Stimulated activated CD4-positive, alpha-beta T cell treated with anti-CD3 and anti-CD28 coated beads, Interleukin-12 subunit alpha, Interleukin-12 subunit beta, amount 100 ng/mL, for 4 hours (primary cell): ENCODE data around the gene NTRK3.
"Not testable (repeated sequence)": the region's sequence is repeated elsewhere in the genome, so short reads cannot be mapped to it uniquely, and the experiment has no call there.

Experiments
- DNase-seq: peaks from one replicate; pipeline ENCODE4 v3.0.0-alpha.2; 2020

The NTRK3 gene

GRCh38 chr15:88115486-88116152 lies 140.9 kb downstream of the NTRK3 start:
- DNase-seq: no peak

- no peak for DNase-seq
These were observed 142.8 kb downstream of the NTRK3 start for GRCh38 chr15:88113613-88114308.

DNA sequence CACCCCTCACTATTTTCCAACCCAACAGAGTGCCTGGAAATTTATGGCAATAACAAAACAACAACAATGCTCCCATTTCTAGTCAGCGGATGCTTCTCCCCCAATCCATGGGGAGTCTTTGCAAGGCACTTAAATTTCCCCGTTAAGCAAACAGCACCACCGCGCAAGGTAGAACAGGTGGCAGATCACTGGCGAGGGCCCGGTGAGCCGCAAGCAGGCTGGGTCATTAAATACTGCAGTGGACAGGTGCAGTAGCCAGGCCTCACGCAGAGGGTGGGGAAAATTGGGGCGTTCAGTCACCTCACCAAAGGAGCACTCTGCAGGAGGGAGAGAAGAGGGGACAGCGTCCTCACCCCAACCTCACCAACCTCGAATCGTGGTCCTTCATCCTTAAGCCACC lies 147.5 kb downstream of the NTRK3 start:
- DNase-seq: no peak

GRCh38 chr15:88108477-88108876 lies 148.1 kb downstream of the NTRK3 start:
- DNase-seq: no peak

- no peak for DNase-seq
These were observed 150.5 kb downstream of the NTRK3 start for GRCh38 chr15:88106074-88106473.

DNA sequence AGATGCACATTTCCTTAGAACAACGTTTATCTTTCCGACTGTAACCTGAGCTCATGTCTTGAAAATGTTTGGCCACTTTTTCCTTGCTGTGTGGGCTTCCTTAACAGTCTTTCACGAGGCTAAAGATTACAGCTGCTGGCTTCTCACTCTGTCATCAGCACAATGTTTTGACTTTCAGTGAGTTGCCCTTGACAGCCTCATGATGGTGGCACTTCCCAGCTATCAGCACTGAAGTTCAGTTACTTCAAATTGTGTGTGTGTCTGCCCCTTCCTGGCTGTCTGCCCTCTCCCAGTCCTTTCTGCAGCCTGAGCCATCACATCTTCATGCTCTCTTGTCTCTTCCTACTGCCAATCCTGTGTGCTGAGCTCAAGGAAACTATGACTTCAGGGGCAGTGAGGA lies 152.2 kb downstream of the NTRK3 start:
- DNase-seq: no peak

DNA sequence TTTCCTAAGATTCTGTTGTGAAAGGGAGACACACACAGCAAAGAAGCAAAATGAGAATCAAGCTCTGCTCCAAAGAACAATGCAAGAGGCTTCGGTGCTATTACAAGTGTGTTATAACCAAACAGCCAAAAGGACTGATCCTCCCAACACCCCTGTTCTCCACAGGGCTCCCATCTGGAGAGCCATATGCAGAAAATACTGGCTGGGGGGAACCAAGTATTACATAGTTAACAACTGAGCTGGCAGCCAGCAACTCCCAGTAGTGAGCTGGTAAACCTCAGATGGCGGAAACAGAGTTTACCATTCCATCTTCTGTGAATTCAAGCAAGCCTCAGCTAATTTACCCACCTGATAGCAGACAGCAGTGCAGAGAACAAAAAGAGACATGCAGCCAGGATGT lies 156.4 kb downstream of the NTRK3 start:
- DNase-seq: no peak

- DNase-seq: no peak
These were observed 158.2 kb downstream of the NTRK3 start for GRCh38 chr15:88098361-88098760.

GRCh38 chr15:88091444-88092016 lies 165.0 kb downstream of the NTRK3 start:
- no peak for DNase-seq

DNA sequence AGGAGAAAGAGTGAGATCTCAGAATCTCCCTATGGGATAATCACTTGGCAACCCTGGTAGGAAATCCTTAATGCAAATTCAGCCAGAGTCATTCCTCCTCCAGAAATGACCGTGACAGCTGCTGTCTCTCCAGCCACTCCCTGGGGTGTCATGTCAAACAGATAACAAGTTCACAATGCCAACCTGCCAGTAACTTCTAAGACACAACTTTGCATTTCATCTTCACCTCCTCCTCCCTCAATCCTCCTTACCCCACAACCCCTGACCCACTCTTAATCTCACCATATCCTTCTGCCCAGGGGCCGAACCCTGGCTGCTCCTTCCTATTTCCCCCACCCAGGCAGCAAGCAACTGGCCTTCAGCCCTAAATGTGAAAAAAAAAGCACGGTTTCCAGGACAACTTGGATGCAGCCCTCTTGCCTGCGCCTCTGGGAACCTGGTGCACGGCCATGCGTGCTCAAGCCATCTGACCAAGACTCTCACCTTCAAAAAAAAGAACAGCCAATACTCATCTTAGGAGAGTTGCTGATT lies 166.0 kb downstream of the NTRK3 start:
- no peak for DNase-seq

DNA sequence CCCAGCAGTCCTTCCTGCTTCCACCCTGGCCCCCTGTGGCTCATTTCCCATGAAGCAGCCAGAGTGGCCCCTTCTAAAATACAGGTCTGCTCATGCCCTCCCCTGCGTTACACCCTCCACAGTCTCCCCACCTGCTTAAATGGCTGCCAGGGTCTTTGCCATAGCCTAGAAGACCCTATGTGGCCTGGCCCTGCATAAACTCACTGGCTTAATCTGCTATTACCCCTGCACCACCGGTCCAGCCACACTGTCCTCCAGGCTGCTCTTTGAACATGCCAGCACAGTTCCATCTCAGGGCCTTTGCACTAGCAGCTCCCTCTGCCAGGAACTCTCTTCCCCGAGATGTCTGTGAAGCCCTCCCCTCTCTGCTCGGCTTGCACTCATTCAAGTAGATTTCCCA lies 166.8 kb downstream of the NTRK3 start:
- DNase-seq: no peak

- DNase-seq: no peak
These were observed 167.4 kb downstream of the NTRK3 start for GRCh38 chr15:88089024-88089620.

- DNase-seq: no peak
These were observed 172.5 kb downstream of the NTRK3 start for GRCh38 chr15:88083811-88084760.

- no peak for DNase-seq
These were observed 175.9 kb downstream of the NTRK3 start for GRCh38 chr15:88080616-88081015.

DNA sequence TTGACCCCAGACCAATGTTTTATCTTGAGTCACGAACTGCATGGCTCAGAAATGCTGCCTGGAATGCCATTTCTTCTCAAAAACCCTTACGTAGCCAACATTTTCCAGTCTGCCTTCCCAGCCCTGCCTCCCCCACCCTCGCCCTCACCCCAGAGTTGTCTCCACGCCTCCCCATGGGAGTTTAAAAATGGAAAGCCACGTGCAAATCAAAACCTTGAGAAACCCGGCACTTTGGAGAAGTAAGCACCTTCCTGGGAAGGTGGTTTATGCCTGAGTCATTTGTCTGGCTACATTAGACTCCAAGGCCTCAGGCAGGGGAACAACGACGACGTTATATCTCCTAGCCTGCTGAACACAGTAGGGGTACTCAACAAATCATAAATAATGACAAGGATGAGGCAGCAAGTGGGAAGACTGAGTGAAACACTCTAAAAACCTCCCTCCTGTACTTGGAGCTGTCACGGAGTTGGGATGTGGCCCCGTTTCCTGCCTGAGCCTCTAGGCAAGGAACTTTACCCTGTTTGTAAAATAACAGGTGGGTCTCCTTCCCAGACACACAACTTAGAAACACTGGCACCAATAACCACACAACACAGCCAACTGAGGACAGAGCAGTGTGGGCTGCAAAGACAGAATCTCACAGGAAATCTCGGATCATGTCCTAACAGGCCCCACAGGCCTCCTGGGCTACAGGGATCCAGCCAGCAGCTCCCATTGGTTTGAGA lies 179.1 kb downstream of the NTRK3 start:
- no peak for DNase-seq

- no peak for DNase-seq
These were observed 180.2 kb downstream of the NTRK3 start for GRCh38 chr15:88076328-88076727.

DNA sequence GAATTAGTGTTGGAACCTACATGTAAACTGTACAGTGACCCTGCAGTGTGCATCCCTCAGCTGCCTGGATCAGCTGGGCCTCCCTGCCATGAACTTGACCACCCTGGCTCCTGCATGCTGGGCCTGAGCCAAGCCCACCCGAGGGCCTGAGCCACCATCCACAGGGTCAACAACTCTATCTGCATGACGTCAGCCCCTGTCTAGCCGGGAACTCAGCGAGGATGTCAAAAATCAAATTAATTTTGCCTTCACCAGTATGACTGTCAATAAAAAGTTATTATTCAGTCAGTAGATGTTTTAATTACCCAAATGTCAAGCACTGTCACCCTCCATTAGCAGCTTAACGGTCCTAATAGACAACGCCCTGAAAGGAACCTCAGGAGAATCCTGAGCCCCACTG lies 181.4 kb downstream of the NTRK3 start:
- no peak for DNase-seq

DNA sequence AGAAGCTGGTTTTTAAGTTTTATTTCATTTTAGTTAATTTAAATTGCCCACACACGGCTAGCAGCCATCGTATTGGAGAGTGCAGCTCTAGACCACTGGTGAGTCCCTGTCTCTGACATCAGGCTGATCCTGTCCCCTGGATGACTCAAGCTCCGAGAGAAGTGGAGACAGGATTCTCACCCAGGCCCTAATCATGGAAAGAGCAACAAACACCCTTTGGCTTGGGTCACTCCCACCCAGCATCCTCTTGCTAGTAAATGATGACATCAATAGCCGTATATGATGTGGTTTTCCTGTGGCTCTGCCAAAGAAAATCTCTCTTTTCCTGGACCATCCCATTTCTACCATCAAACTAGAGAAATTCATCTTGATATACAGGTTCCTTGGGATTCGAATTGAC lies 182.2 kb downstream of the NTRK3 start:
- DNase-seq: no peak

DNA sequence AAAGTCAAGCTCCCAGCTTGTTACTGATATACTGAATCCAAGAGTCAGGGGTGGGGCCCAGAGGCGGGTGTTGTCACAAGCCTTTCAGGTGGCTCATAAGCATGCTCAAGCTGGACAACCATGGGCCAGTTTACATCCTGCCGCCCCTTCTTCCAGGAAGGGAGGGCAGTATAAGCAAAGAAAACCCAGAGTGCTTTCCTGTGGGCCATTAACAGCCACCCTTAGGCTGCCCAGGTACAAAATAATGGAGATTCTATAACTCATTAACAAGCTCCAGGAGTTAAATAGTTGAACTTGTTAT lies 183.2 kb downstream of the NTRK3 start:
- DNase-seq: no peak

DNA sequence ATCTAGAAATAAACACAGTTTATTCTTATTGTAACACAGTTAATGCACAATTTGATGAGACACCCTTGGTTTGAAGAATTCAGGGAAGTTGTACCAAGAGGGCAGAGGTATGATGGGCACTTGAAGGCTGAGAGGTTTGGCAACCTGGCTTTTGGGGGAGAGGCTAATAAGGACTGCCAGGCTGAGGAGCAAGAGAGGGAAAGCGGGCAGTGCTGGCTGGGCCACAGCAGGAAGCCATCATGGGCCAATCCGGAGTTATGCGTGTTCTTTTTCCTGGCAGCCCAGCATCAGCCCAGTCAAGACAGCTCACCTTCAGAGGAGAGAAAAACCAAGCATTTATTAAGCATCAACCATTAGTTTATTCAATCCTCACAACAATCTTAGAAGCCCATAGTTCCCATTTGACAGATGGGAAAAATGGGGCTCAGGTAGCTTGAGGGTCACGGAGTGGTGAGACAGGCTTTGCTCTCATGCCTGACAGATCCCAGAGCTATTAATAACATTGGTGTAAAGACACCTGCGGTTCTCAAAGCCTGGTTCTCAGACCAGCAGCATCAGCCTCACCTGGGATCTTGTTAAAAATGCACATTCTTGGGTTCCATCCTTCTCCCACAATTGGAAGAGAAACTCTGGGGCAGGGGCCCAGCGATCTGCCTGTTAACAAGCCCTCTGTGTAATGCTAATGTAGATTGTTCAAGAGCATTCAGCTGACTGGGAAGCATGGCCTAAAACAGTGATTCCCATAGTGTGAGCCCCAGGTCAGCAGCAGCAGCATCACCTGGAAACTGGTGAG lies 183.7 kb downstream of the NTRK3 start:
- DNase-seq: no peak

- not testable (repeated sequence) for DNase-seq
These were observed 184.4 kb downstream of the NTRK3 start for GRCh38 chr15:88072133-88072532.
